Testis (tissue), 3 donors: ENCODE data around the gene SARS2. TPM values are rescaled to one million over a fixed set of nuclear protein-coding genes. Genes with fewer than 3 reads are reported as not detected.

Experiments used
- DNase-seq: peaks from one replicate; pipeline ENCODE4 v3.0.0-alpha.2; 2019
- H3K27ac ChIP-seq, 2 donors: fragments of 200-600 bp; sonication (generic); one replicate each; pipeline ENCODE4 v1.5.1; 2019
- H3K27me3 ChIP-seq: fragments of 200-600 bp; sonication (generic); one replicate; pipeline ENCODE4 v1.5.1; 2019
- H3K36me3 ChIP-seq: fragments of 200-600 bp; sonication (generic); one replicate; pipeline ENCODE4 v1.5.1; 2017; ENCODE audit warnings: low read depth; ENCODE audit errors: missing control alignments
- H3K4me1 ChIP-seq: fragments of 200-600 bp; sonication (generic); one replicate; pipeline ENCODE4 v1.5.1; 2019
- H3K4me3 ChIP-seq, 2 donors: fragments of 200-600 bp; sonication (generic); one replicate each; pipeline ENCODE4 v1.5.1; 2017 to 2019
- H3K9me3 ChIP-seq: fragments of 200-600 bp; sonication (generic); one replicate; pipeline ENCODE4 v1.5.1; 2017
- CTCF ChIP-seq, 3 experiments: fragments of 450-650 bp in 2 of 3; fragments of 200-600 bp in 1 of 3; sonication (generic) in 1 of 3; IDR thresholded peaks; one replicate each; pipeline ENCODE4 v1.5.1; 2016 to 2019; ENCODE audit warnings: antibody characterized with exemption in 3 of 3, mild to moderate bottlenecking in 2 of 3, moderate library complexity in 1 of 3
- POLR2A ChIP-seq: fragments of 450-650 bp; IDR thresholded peaks from one replicate; pipeline ENCODE4 v1.6.1; 2017; ENCODE audit warnings: antibody characterized with exemption, mild to moderate bottlenecking, moderate library complexity
- WGBS, 2 donors: methylation state at CpG; one replicate each; pipeline ENCODE4 v1.1.5; 2018; 5-methylcytosine and 5-hydroxymethylcytosine counted together
- intact Hi-C: fragments of 100-400 bp; cut with DNase I; formaldehyde crosslinking; loops from one replicate; pipeline ENCODE4 v1.15.1; 2023; ENCODE audit warnings: low total_unique reads
- polyA plus RNA-seq: library from polyadenylated mRNA; stranded (reverse); fragments of 350-450 nt; fragmentation: Illumina TruSeq; extraction: RNeasy Lipid Tissue Mini Kit (QIAGEN cat#74804); gene quantifications from one replicate; pipeline ENCODE4 v1.2.3, GENCODE V29; 2014; ENCODE audit warnings: low read depth, low replicate concordance; ENCODE audit not compliant: insufficient read depth
- total RNA-seq, 2 donors: library from RNA; depleted of rRNA; stranded (reverse); fragments of >200 nt; gene quantifications; one replicate each; pipeline ENCODE4 v1.2.3, GENCODE V29; 2016

The SARS2 gene
- total and polyA plus RNA-seq, 3 donors from 2014 or later = 33.5 to 68.0 (median 55.3) TPM

- Histone ChIP-seq H3K4me1 (no peaks in the 10 kb centered on the region), H3K9me3 (no peaks in the 10 kb centered on the region), H3K27ac (no peak overlapping the region), H3K4me3 (no peak overlapping the region), H3K27me3 (no peaks in the 10 kb centered on the region), H3K36me3 (no peaks in the 10 kb centered on the region)
- intact Hi-C loops = no loop called here
- 93 to 95% methylated on average over 12 of the region's 12 CpGs for WGBS, 2 donors
- no peak for DNase-seq
- TF ChIP-seq CTCF (IDR thresholded peaks at IDR 0.05) (no peak), POLR2A (no peak)
Measured at GRCh38 chr19:38910488-38910887, 20.1 kb downstream of the SARS2 start.

GRCh38 chr19:38908911-38909310 lies 21.7 kb downstream of the SARS2 start:
- Histone ChIP-seq H3K4me3 (no peak overlapping the region), H3K27ac (no peak overlapping the region), H3K4me1 (no peaks in the 10 kb centered on the region), H3K36me3 (no peaks in the 10 kb centered on the region), H3K9me3 (no peaks in the 10 kb centered on the region), H3K27me3 (no peaks in the 10 kb centered on the region)
- no peak for DNase-seq
- TF ChIP-seq CTCF (IDR thresholded peaks at IDR 0.05) = no peak
- no peak for TF ChIP-seq POLR2A
- WGBS, 2 donors = 82 to 87% methylated on average over 4 to 10 of the region's 10 CpGs
- intact Hi-C loops = no loop called here

- Histone ChIP-seq H3K4me3 (no peak overlapping the region), H3K36me3 (no peaks in the 10 kb centered on the region), H3K9me3 (no peaks in the 10 kb centered on the region), H3K27me3 (no peaks in the 10 kb centered on the region), H3K27ac (no peak overlapping the region), H3K4me1 (no peaks in the 10 kb centered on the region)
- TF ChIP-seq CTCF (IDR thresholded peaks at IDR 0.05) = no peak
- TF ChIP-seq POLR2A = no peak
- DNase-seq = no peak
- intact Hi-C loops = no loop called here
- 94% methylated on average over 12 of the region's 12 CpGs for WGBS, 2 donors
Measured at GRCh38 chr19:38907670-38908069, 22.9 kb downstream of the SARS2 start.

GRCh38 chr19:38907227-38907626 lies 23.3 kb downstream of the SARS2 start:
- Histone ChIP-seq H3K27ac (no peak overlapping the region), H3K27me3 (no peaks in the 10 kb centered on the region), H3K9me3 (no peaks in the 10 kb centered on the region), H3K36me3 (no peaks in the 10 kb centered on the region), H3K4me1 (no peaks in the 10 kb centered on the region), H3K4me3 (no peak overlapping the region)
- no peak for DNase-seq
- TF ChIP-seq CTCF (IDR thresholded peaks at IDR 0.05) (no peak), POLR2A (no peak)
- WGBS, 2 donors = 91 to 94% methylated on average over 8 to 27 of the region's 29 CpGs
- intact Hi-C loops = no loop called here

- H3K9me3 ChIP-seq = no peaks in the 10 kb centered on the region
- TF ChIP-seq CTCF (IDR thresholded peaks at IDR 0.05) = no peak
- TF ChIP-seq POLR2A = no peak
- H3K4me3 ChIP-seq = no peak overlapping the region
- no peak overlapping the region for H3K27ac ChIP-seq
- no peak for DNase-seq
- no peaks in the 10 kb centered on the region for H3K36me3 ChIP-seq
- intact Hi-C loops = no loop called here
- H3K27me3 ChIP-seq = no peaks in the 10 kb centered on the region
- 98% methylated on average over 4 of the region's 4 CpGs; no CpG with 5 or more reads in 1 of the 2 donors for WGBS, 2 donors
- H3K4me1 ChIP-seq = peaks cover under 1% of the 10 kb centered on the region
Measured at GRCh38 chr19:38905620-38906019, 24.9 kb downstream of the SARS2 start.
